GM18909 (cell line): ENCODE results near the gene ZNF23.

Experiments
- ATAC-seq: cut with Tn5 transposase; IDR thresholded peaks from one replicate; pipeline ENCODE4 v1.9.1; 2021; ENCODE audit warnings: mild to moderate bottlenecking; ENCODE audit not compliant: unreplicated experiment, poor library complexity

Gene ZNF23

DNA sequence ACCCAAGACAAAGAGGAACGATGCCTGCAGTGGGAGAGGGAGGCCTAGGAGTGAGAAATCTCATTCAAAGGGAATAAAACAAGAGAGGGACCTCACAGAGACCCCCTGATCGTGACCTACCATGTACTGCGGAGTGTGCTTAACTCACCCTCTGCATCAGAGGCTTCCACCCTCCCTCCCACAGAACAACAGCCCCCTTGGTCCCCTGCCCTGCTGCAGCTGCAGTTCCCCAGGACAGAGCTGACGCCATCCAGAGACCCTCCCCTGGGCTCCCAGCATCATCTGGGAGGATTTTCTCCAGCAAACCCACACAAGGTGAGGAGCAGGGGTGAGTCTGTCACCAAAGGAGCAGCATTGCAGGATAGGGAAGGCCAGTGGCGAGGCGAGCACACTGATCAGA, 60.0 kb downstream of the ZNF23 start:
- no peak for ATAC-seq

DNA sequence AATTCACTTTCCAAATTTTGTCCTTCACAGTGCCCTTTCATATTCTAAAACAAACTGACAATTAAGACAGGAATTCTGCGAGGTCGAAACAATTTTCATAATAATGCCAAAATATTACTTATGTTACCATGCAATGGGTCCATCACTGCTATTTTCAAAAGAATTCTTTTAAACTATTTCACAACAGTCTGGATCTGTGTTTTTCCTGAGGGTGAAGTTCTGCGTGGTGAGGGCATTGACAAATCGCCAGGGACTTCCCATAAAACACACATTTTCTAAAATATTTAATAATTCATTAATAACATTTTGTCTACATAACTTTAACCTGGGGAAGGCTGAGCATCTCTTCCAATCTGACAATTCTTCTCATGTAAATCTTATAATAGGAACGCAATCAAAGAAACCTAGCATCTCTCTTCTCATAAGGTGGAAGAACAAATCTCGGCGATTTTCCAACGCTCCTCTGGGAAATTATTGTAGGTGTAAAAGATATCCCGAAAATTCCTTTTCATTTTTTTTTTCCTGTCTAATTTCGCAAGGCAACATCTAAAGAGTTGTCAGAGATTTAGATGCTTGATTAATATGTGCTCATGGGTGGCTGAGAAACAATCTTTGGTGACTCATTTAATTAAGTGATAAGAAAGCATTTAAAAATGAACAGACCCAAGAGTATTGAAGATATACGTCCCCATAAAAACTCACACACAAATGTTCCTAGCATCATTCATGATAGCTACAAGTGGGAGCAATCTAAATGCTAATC, 62.1 kb downstream of the ZNF23 start:
- ATAC-seq = no peak
